A549 (cell line): ENCODE measurements around the gene OGFOD1. TPM values are rescaled to one million over a fixed set of nuclear protein-coding genes. Genes with fewer than 3 reads are reported as not detected.

Experiments used
- ATAC-seq, 2 experiments: fragments of 200-7000 bp in 1 of 2; fragments of >200 bp in 1 of 2; cut with Nextera tagmentation in 1 of 2; cut with Tn5 transposase in 1 of 2; 3 replicates each; pipeline versions ENCODE4 v1.8.0 to v1.9.1; 2018 to 2020; ENCODE audit warnings: mild to moderate bottlenecking in 1 of 2, moderate library complexity in 1 of 2
- CTCF ChIA-PET: fragments of 300-600 bp; sonication (Branson Sonifier 250); formaldehyde crosslinking; extraction: SDS; loops from one replicate; lab custom pipeline; 2021; ENCODE audit warnings: antibody characterized with exemption, inconsistent platforms; lab: Yijun Ruan, JAX
- POLR2A ChIA-PET: fragments of 350-600 bp; formaldehyde crosslinking; extraction: SDS; loops from one replicate; lab custom pipeline; 2021; ENCODE audit warnings: antibody characterized with exemption, inconsistent platforms; lab: Yijun Ruan, JAX
- DNase-seq, 2 experiments: peaks; one replicate each; pipeline versions ENCODE4 v3.0.0 to v3.0.0-alpha.2; 2011 to 2016; ENCODE audit warnings: low read depth in 1 of 2, low spot score in 1 of 2
- FAIRE-seq: peaks from 2 replicates; lab custom pipeline; 2011; peaks lifted over from hg19 to GRCh38; lab: Jason Lieb, UNC
- H3K27ac ChIP-seq, 2 experiments: fragments of >200 bp; sonication (Bioruptor Twin); formaldehyde crosslinking; 3 replicates each; pipeline ENCODE4 v1.5.1; 2016 to 2017
- H3K4me1 ChIP-seq: fragments of >200 bp; sonication (Bioruptor Twin); formaldehyde crosslinking; 3 replicates; pipeline ENCODE4 v1.6.1; 2016
- H3K4me2 ChIP-seq: fragments of >200 bp; sonication (Bioruptor Twin); formaldehyde crosslinking; 3 replicates; pipeline ENCODE4 v1.6.1; 2016
- H3K4me3 ChIP-seq: fragments of >200 bp; sonication (Bioruptor Twin); formaldehyde crosslinking; 3 replicates; pipeline ENCODE4 v1.5.1; 2016
- H3K9me3 ChIP-seq: fragments of >200 bp; sonication (Bioruptor Twin); formaldehyde crosslinking; 3 replicates; pipeline ENCODE4 v1.6.1; 2016
- CHD2 ChIP-seq: fragments of 150-350 bp; IDR thresholded peaks from 2 replicates; pipeline ENCODE4 v1.6.1; 2014; ENCODE audit warnings: low read length; ENCODE audit not compliant: partially characterized antibody
- HMGXB4 ChIP-seq: fragments of 250-450 bp; sonication (Bioruptor Pico); IDR thresholded peaks from 2 replicates; pipeline ENCODE4 v1.5.0; 2021; ENCODE audit warnings: mild to moderate bottlenecking, moderate library complexity, borderline replicate concordance
- RFX5 ChIP-seq: fragments of 450-650 bp; IDR thresholded peaks from 2 replicates; pipeline ENCODE4 v1.7.1; 2014; ENCODE audit warnings: antibody characterized with exemption, mild to moderate bottlenecking, moderate library complexity
- WGBS: methylation state at CpG from one replicate; pipeline ENCODE4 v1.1.6; 2017; ENCODE audit errors: missing lambda C conversion rate; 5-methylcytosine and 5-hydroxymethylcytosine counted together
- polyA plus RNA-seq, 4 experiments: library from polyadenylated mRNA; depleted of rRNA in 3 of 4; stranded (reverse); fragments of >200 nt; fragmentation: RNase III in 1 of 4; extraction: RNeasy Plus Mini Kit Qiagen cat#74134 plus additional on column Dnase treatment in 1 of 4; gene quantifications; 2 replicates in 3 of 4; 3 replicates in 1 of 4; pipeline ENCODE4 v1.2.3, GENCODE V29; 2011 to 2017

The OGFOD1 gene
- polyA plus RNA-seq, 2 of the 4 experiments (the other 2 are of a cell fraction) = 71.6 to 94.1 TPM

- Histone ChIP-seq H3K4me1 (peaks cover 4% of the 10 kb centered on the region; the same call in 2 of the 3 replicates), H3K27ac (no peak overlapping the region), H3K9me3 (no peaks in the 10 kb centered on the region)
- FAIRE-seq = no peak
- WGBS = 84% methylated on average over 9 of the region's 9 CpGs
- POLR2A ChIA-PET = interaction anchor here (0.5 kb wide), 1 partner anchor 42 kb away, joined by 6 read pairs; no protein-coding TSS in a partner anchor
- TF ChIP-seq RFX5 = no peak
- TF ChIP-seq HMGXB4 (CRISPR knock-in tag) = no peak
- no peak for TF ChIP-seq CHD2
- TF ChIP-seq, all 56 proteins: peak for 0
- DNase-seq = no peak
- Histone ChIP-seq H3K4me2 (no peak overlapping the region), H3K4me3 (no peak overlapping the region)
- no peak for ATAC-seq
- CTCF ChIA-PET = interaction anchor here (1.2 to 4.8 kb wide), 2 partner anchors 8 to 12 kb away, joined by 3 to 14 read pairs; no protein-coding TSS in a partner anchor
Measured at GRCh38 chr16:56525236-56525635, 73.9 kb downstream of the OGFOD1 start.

Other genes with a start within 250 kb of the OGFOD1 start
- 88.5 and 92.8 TPM in 2 replicates for gene AMFR, start 26.0 kb upstream of the OGFOD1 start, polyA plus RNA-seq (2011; rRNA removed)
- 61.3 to 68.9 TPM (median 68.6 TPM) in 3 replicates for gene AMFR, start 26.0 kb upstream of the OGFOD1 start, polyA plus RNA-seq (2017; fragmentation: RNase III; extraction: RNeasy Plus Mini Kit Qiagen cat#74134 plus additional on column Dnase treatment)
- gene NUDT21, start 222 bp upstream of the OGFOD1 start, polyA plus RNA-seq (2011; rRNA removed) = 128 and 153 TPM in 2 replicates
- 58.7 to 68.4 TPM (median 62.8 TPM) in 3 replicates for gene NUDT21, start 222 bp upstream of the OGFOD1 start, polyA plus RNA-seq (2017; fragmentation: RNase III; extraction: RNeasy Plus Mini Kit Qiagen cat#74134 plus additional on column Dnase treatment)
- gene BBS2, start 68.5 kb downstream of the OGFOD1 start, polyA plus RNA-seq (2011; rRNA removed) = 61.4 and 62.3 TPM in 2 replicates
- 36.1 to 46.6 TPM (median 44.4 TPM) in 3 replicates for gene BBS2, start 68.5 kb downstream of the OGFOD1 start, polyA plus RNA-seq (2017; fragmentation: RNase III; extraction: RNeasy Plus Mini Kit Qiagen cat#74134 plus additional on column Dnase treatment)
- gene MT4, start 113.5 kb downstream of the OGFOD1 start, polyA plus RNA-seq (2011; rRNA removed) = not detected in 2 replicates
- not detected in 3 replicates for gene MT4, start 113.5 kb downstream of the OGFOD1 start, polyA plus RNA-seq (2017; fragmentation: RNase III; extraction: RNeasy Plus Mini Kit Qiagen cat#74134 plus additional on column Dnase treatment)
- 0.16 and 0.24 TPM in 2 replicates for gene MT3, start 138.0 kb downstream of the OGFOD1 start, polyA plus RNA-seq (2011; rRNA removed)
- 0.21 TPM in 1 of 3 replicates, not detected in the others for gene MT3, start 138.0 kb downstream of the OGFOD1 start, polyA plus RNA-seq (2017; fragmentation: RNase III; extraction: RNeasy Plus Mini Kit Qiagen cat#74134 plus additional on column Dnase treatment)
- 39.1 and 69.4 TPM in 2 replicates for gene MT2A, start 157.0 kb downstream of the OGFOD1 start, polyA plus RNA-seq (2011; rRNA removed)
- gene MT2A, start 157.0 kb downstream of the OGFOD1 start, polyA plus RNA-seq (2017; fragmentation: RNase III; extraction: RNeasy Plus Mini Kit Qiagen cat#74134 plus additional on column Dnase treatment) = 228 to 316 TPM (median 305 TPM) in 3 replicates
- not detected in 2 replicates for gene MT1E, start 174.2 kb downstream of the OGFOD1 start, polyA plus RNA-seq (2011; rRNA removed)
- not detected in 3 replicates for gene MT1E, start 174.2 kb downstream of the OGFOD1 start, polyA plus RNA-seq (2017; fragmentation: RNase III; extraction: RNeasy Plus Mini Kit Qiagen cat#74134 plus additional on column Dnase treatment)
- not detected in 2 replicates for gene MT1M, start 181.1 kb downstream of the OGFOD1 start, polyA plus RNA-seq (2011; rRNA removed)
- not detected in 3 replicates for gene MT1M, start 181.1 kb downstream of the OGFOD1 start, polyA plus RNA-seq (2017; fragmentation: RNase III; extraction: RNeasy Plus Mini Kit Qiagen cat#74134 plus additional on column Dnase treatment)
- gene MT1A, start 187.1 kb downstream of the OGFOD1 start, polyA plus RNA-seq (2011; rRNA removed) = 5.3 and 8.0 TPM in 2 replicates
- 12.8 to 16.9 TPM (median 14.1 TPM) in 3 replicates for gene MT1A, start 187.1 kb downstream of the OGFOD1 start, polyA plus RNA-seq (2017; fragmentation: RNase III; extraction: RNeasy Plus Mini Kit Qiagen cat#74134 plus additional on column Dnase treatment)
- not detected in 2 replicates for gene MT1B, start 200.3 kb downstream of the OGFOD1 start, polyA plus RNA-seq (2011; rRNA removed)
- gene MT1B, start 200.3 kb downstream of the OGFOD1 start, polyA plus RNA-seq (2017; fragmentation: RNase III; extraction: RNeasy Plus Mini Kit Qiagen cat#74134 plus additional on column Dnase treatment) = not detected in 3 replicates
- gene MT1F, start 206.4 kb downstream of the OGFOD1 start, polyA plus RNA-seq (2011; rRNA removed) = 4.1 and 5.6 TPM in 2 replicates
- 6.8 to 11.3 TPM (median 10.8 TPM) in 3 replicates for gene MT1F, start 206.4 kb downstream of the OGFOD1 start, polyA plus RNA-seq (2017; fragmentation: RNase III; extraction: RNeasy Plus Mini Kit Qiagen cat#74134 plus additional on column Dnase treatment)
- gene MT1G, start 216.5 kb downstream of the OGFOD1 start, polyA plus RNA-seq (2011; rRNA removed) = not detected in 2 replicates
- gene MT1G, start 216.5 kb downstream of the OGFOD1 start, polyA plus RNA-seq (2017; fragmentation: RNase III; extraction: RNeasy Plus Mini Kit Qiagen cat#74134 plus additional on column Dnase treatment) = not detected in 3 replicates
- gene MT1H, start 218.3 kb downstream of the OGFOD1 start, polyA plus RNA-seq (2011; rRNA removed) = not detected in 2 replicates
- not detected in 3 replicates for gene MT1H, start 218.3 kb downstream of the OGFOD1 start, polyA plus RNA-seq (2017; fragmentation: RNase III; extraction: RNeasy Plus Mini Kit Qiagen cat#74134 plus additional on column Dnase treatment)
- gene MT1X, start 230.9 kb downstream of the OGFOD1 start, polyA plus RNA-seq (2011; rRNA removed) = 44.0 and 74.5 TPM in 2 replicates
- gene MT1X, start 230.9 kb downstream of the OGFOD1 start, polyA plus RNA-seq (2017; fragmentation: RNase III; extraction: RNeasy Plus Mini Kit Qiagen cat#74134 plus additional on column Dnase treatment) = 73.4 to 131 TPM (median 121 TPM) in 3 replicates